K562 (cell line): Measurements from ENCODE around the gene RNASEH1. TPM values are rescaled to one million over a fixed set of nuclear protein-coding genes. Genes with fewer than 3 reads are reported as not detected.

Experiments
- BDP1 ChIP-seq: IDR thresholded peaks from 3 replicates; pipeline ENCODE4 v1.6.1; 2011; ENCODE audit not compliant: insufficient read length, insufficient read depth
- BRD9 ChIP-seq: fragments of 450-650 bp; IDR thresholded peaks from 2 replicates; pipeline ENCODE4 v1.6.1; 2018; ENCODE audit warnings: low read depth; ENCODE audit not compliant: partially characterized antibody
- CEBPG ChIP-seq, 3 experiments: fragments of 200-800 bp in 1 of 3; sonication (Bioruptor generic) in 1 of 3; sonication (generic) in 1 of 3; formaldehyde crosslinking in 1 of 3; IDR thresholded peaks in 2 of 3; conservative IDR thresholded peaks in 1 of 3; 2 replicates each; pipeline versions ENCODE4 v1.6.1 to v1.8.0; 2016 to 2022; ENCODE audit warnings: missing compliant biosample characterization in 2 of 3, missing genetic modification characterization in 2 of 3, mild to moderate bottlenecking in 1 of 3, missing genetic modification reagents in 1 of 3
- CHD2 ChIP-seq: IDR thresholded peaks from 2 replicates; pipeline ENCODE4 v1.6.1; 2011; ENCODE audit warnings: low read depth, low read length
- CLOCK ChIP-seq: fragments of 250-450 bp; sonication (Bioruptor Pico); IDR thresholded peaks from 2 replicates; pipeline ENCODE4 v1.4.0; 2020; ENCODE audit warnings: mild to moderate bottlenecking, moderate library complexity, borderline replicate concordance
- DIDO1 ChIP-seq: fragments of 450-650 bp; IDR thresholded peaks from 2 replicates; pipeline ENCODE4 v1.6.1; 2016; ENCODE audit warnings: low read depth, missing biosample characterization, missing genetic modification characterization
- GMEB1 ChIP-seq: fragments of 250-450 bp; sonication (Bioruptor Pico); IDR thresholded peaks from 2 replicates; pipeline ENCODE4 v1.4.0; 2020; ENCODE audit warnings: mild to moderate bottlenecking
- HMBOX1 ChIP-seq: sonication (generic); IDR thresholded peaks from 2 replicates; pipeline ENCODE4 v1.6.1; 2016
- JUN ChIP-seq, 2 experiments: sonication (generic) in 1 of 2; formaldehyde crosslinking in 1 of 2; IDR thresholded peaks; 2 replicates each; pipeline versions ENCODE4 v1.6.1 to v1.8.0; 2012 to 2022; ENCODE audit warnings: borderline replicate concordance in 2 of 2, mild to moderate bottlenecking in 2 of 2, improper control_type of control experiment in 1 of 2, low read depth in 1 of 2, low read length in 1 of 2, missing genetic modification reagents in 1 of 2
- NCOA4 ChIP-seq: fragments of 450-650 bp; IDR thresholded peaks from 2 replicates; pipeline ENCODE4 v1.6.1; 2018; ENCODE audit warnings: mild to moderate bottlenecking; ENCODE audit not compliant: partially characterized antibody
- PHTF2 ChIP-seq: fragments of 250-450 bp; sonication (Bioruptor Pico); IDR thresholded peaks from 2 replicates; pipeline ENCODE4 v1.5.0; 2021; ENCODE audit warnings: mild to moderate bottlenecking
- POLR3A ChIP-seq: IDR thresholded peaks from 2 replicates; pipeline ENCODE4 v1.6.1; 2011; ENCODE audit warnings: borderline replicate concordance, mild to moderate bottlenecking, moderate library complexity; ENCODE audit not compliant: insufficient read length, insufficient read depth; ENCODE audit errors: extremely low read depth
- RFX7 ChIP-seq: fragments of 250-450 bp; sonication (Bioruptor Pico); IDR thresholded peaks from 2 replicates; pipeline ENCODE4 v1.5.1; 2021; ENCODE audit warnings: mild to moderate bottlenecking
- SAP30 ChIP-seq: fragments of 200-600 bp; sonication (generic); IDR thresholded peaks from 2 replicates; pipeline ENCODE4 v1.6.1; 2012; ENCODE audit warnings: borderline replicate concordance, low read depth, mild to moderate bottlenecking, moderate library complexity, low read length, control low read depth, inconsistent platforms; ENCODE audit not compliant: insufficient read depth, poor library complexity, severe bottlenecking
- TAL1 ChIP-seq: fragments of 450-650 bp; IDR thresholded peaks from 2 replicates; pipeline ENCODE4 v1.6.1; 2016; ENCODE audit warnings: mild to moderate bottlenecking
- TCF7 ChIP-seq: sonication (generic); IDR thresholded peaks from 2 replicates; pipeline ENCODE4 v1.6.1; 2016; ENCODE audit warnings: antibody characterized with exemption, borderline replicate concordance
- USF1 ChIP-seq: sonication (generic); formaldehyde crosslinking; IDR thresholded peaks from 2 replicates; pipeline ENCODE4 v1.9.0; 2022; ENCODE audit warnings: mild to moderate bottlenecking, missing genetic modification reagents
- ZBTB33 ChIP-seq: sonication (generic); formaldehyde crosslinking; IDR thresholded peaks from 2 replicates; pipeline ENCODE4 v1.8.1; 2023; ENCODE audit warnings: mild to moderate bottlenecking, missing genetic modification reagents
- polyA plus RNA-seq, 8 experiments: library from polyadenylated mRNA; depleted of rRNA in 4 of 8; stranded (reverse) in 5 of 8; unstranded in 3 of 8; fragments of >200 nt; fragmentation: Nextera tagmentation in 2 of 8; fragmentation: Illumina TruSeq in 1 of 8; extraction: Ambion mirVana in 2 of 8; extraction: Trizol in 1 of 8; gene quantifications; 2 replicates each; pipeline versions ENCODE4 v1.2.1 to v1.2.3, GENCODE V29; 2011 to 2014; ENCODE audit warnings: inconsistent platforms in 1 of 8, missing spikeins in 1 of 8
- total RNA-seq, 7 experiments: library from RNA; depleted of rRNA in 6 of 7; stranded (reverse); fragments of >200 nt in 6 of 7; fragmentation: Illumina TruSeq in 2 of 7; extraction: Trizol in 2 of 7; gene quantifications; 2 replicates each; pipeline versions ENCODE4 v1.2.1 to v1.2.3, GENCODE V29; 2011 to 2021; ENCODE audit warnings: low replicate concordance in 1 of 7

The RNASEH1 gene
- total and polyA plus RNA-seq, 9 of the 15 experiments (the other 6 are each of a cell fraction or from before 2014, with no cell fraction given): 25.7 to 47.5 (median 42.8) TPM

- TF ChIP-seq TCF7: no peak
- TF ChIP-seq SAP30: no peak
- TF ChIP-seq RFX7 (CRISPR knock-in tag): no peak
- no peak for TF ChIP-seq ZBTB33 (CRISPR knock-in tag)
- TF ChIP-seq DIDO1 (tag): no peak
- TF ChIP-seq TAL1: no peak
- TF ChIP-seq HMBOX1: no peak
- no peak for TF ChIP-seq GMEB1 (CRISPR knock-in tag)
- no peak for TF ChIP-seq PHTF2 (CRISPR knock-in tag)
- TF ChIP-seq USF1 (CRISPR knock-in tag): no peak
- TF ChIP-seq CHD2: no peak
- TF ChIP-seq CLOCK (CRISPR knock-in tag): no peak
- TF ChIP-seq CEBPG (CRISPR knock-in tag; IDR thresholded peaks at IDR 0.05): no peak
- TF ChIP-seq CEBPG (tag; conservative IDR thresholded peaks at IDR 0.05 in 1 of 2, IDR thresholded peaks at IDR 0.05 in 1 of 2): no peak
- TF ChIP-seq BRD9: no peak
- no peak for TF ChIP-seq POLR3A
- no peak for TF ChIP-seq BDP1
- no peak for TF ChIP-seq JUN (IDR thresholded peaks at IDR 0.05; ENCODE audit: borderline replicate concordance, low read depth, low read length)
- TF ChIP-seq JUN (CRISPR knock-in tag; IDR thresholded peaks at IDR 0.05; ENCODE audit: borderline replicate concordance): 0 out of 2 replicates have a peak, but pooled peaks have one; percentile 31
- TF ChIP-seq NCOA4: no peak
Observed at GRCh38 chr2:3594493-3595281, 36.6 kb upstream of the RNASEH1 start, which contains the start of gene COLEC11 (continued).
